Epithelial cell of umbilical artery (primary cell): Measurements from ENCODE around the gene FAM181A. TPM values are rescaled to one million over a fixed set of nuclear protein-coding genes. Genes with fewer than 3 reads are reported as not detected.

Experiments used
- total RNA-seq: library from RNA; depleted of rRNA; stranded (reverse); fragments of >200 nt; gene quantifications from 2 replicates; pipeline ENCODE4 v1.2.3, GENCODE V29; 2014

FAM181A gene
- total RNA-seq = not detected in 2 replicates

GRCh38 chr14:93926873-93927799 is at the start of gene FAM181A:
TSS of gene FAM181A (plus strand) at chr14:93927344. CDS start at chr14:93928286, 942 bp downstream.

GRCh38 chr14:93976477-93977057 is 49.4 kb downstream of the FAM181A start, which contains the start of gene ASB2:
TSS of gene ASB2 (minus strand) at chr14:93976570. CDS start at chr14:93964539, 12,031 bp downstream.

Other genes starting within 250 kb of the FAM181A start
- not detected in 2 replicates for gene PRIMA1, start 138.9 kb upstream of the FAM181A start, total RNA-seq
- not detected in 2 replicates for gene ASB2, start 49.2 kb downstream of the FAM181A start, total RNA-seq
- gene CCDC197, start 70.0 kb downstream of the FAM181A start, total RNA-seq = not detected in 2 replicates
- gene OTUB2, start 99.0 kb downstream of the FAM181A start, total RNA-seq = 0.76 and 0.97 TPM in 2 replicates
- 96.1 and 108 TPM in 2 replicates for gene DDX24, start 153.9 kb downstream of the FAM181A start, total RNA-seq
- gene IFI27L1, start 154.0 kb downstream of the FAM181A start, total RNA-seq = 14.9 and 27.1 TPM in 2 replicates
- gene IFI27, start 183.4 kb downstream of the FAM181A start, total RNA-seq = 748 and 4,526 TPM in 2 replicates
- 84.1 and 85.7 TPM in 2 replicates for gene IFI27L2, start 202.3 kb downstream of the FAM181A start, total RNA-seq
- under 0.01 TPM in 2 replicates for gene PPP4R4, start 247.0 kb downstream of the FAM181A start, total RNA-seq